ENCODE data around the gene CRIP2. TPM values are rescaled to one million over a fixed set of nuclear protein-coding genes. Genes with fewer than 3 reads are reported as not detected.

The CRIP2 gene
- total RNA-seq, 1 donor from 2014 or later, result 19.2 TPM

DNA sequence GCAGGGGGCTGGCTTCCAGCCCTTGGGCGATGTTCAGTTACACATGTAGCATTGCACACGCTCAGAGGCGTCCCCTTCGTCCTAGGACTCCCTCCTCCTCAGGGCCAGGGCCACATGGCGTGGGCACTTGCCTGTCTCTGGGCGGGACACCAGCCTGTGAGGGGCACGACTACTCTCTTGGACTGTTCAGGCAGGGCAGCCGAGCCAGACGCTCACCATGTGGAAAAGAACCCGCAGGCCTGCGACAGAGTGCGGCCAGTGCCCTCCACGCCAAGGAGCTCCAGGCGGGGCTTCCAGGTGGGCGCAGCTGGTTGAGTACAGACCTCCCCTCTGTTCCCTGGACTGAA lies 34.1 kb upstream of the CRIP2 start:
- Mint-ChIP-seq H3K9me3 (peaks cover 6% of the 10 kb centered on the region), H3K4me1 (no peaks in the 10 kb centered on the region), H3K4me3 (no peak overlapping the region), H3K27me3 (ENCODE audit: low read depth) (no peaks in the 10 kb centered on the region), H3K27ac (no peak overlapping the region), H3K36me3 (peaks cover 8% of the 10 kb centered on the region)
- TF ChIP-seq, protein P1, sequence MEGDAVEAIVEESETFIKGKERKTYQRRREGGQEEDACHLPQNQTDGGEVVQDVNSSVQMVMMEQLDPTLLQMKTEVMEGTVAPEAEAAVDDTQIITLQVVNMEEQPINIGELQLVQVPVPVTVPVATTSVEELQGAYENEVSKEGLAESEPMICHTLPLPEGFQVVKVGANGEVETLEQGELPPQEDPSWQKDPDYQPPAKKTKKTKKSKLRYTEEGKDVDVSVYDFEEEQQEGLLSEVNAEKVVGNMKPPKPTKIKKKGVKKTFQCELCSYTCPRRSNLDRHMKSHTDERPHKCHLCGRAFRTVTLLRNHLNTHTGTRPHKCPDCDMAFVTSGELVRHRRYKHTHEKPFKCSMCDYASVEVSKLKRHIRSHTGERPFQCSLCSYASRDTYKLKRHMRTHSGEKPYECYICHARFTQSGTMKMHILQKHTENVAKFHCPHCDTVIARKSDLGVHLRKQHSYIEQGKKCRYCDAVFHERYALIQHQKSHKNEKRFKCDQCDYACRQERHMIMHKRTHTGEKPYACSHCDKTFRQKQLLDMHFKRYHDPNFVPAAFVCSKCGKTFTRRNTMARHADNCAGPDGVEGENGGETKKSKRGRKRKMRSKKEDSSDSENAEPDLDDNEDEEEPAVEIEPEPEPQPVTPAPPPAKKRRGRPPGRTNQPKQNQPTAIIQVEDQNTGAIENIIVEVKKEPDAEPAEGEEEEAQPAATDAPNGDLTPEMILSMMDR (IDR thresholded peaks at IDR 0.05; ENCODE audit: unreplicated experiment), result no peak
- no peak for DNase-seq (ENCODE audit: low spot score in 2 of 2, unreplicated experiment in 2 of 2)

DNA sequence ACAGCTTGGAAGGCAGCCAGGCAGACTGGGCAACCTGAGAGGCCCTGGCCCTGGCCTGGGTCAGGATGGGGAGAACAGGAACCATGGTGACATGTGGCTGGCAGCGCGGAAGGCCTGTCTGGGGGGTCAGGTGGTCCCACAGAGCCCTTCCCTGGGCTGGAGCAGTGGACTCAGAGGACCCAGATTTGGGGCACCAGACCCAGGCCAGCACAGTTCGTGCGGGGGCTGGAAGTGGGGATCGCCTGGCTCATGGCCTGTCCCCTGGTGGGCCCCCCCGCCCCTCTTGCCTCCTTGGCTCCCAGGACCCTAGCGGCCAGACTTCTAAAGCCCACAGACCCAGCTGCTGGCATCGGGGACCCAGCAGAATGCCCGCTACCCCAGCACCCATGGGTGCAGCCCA lies 33.6 kb upstream of the CRIP2 start:
- Mint-ChIP-seq H3K27ac (no peak overlapping the region), H3K36me3 (peaks cover 5% of the 10 kb centered on the region), H3K4me3 (no peak overlapping the region), H3K27me3 (ENCODE audit: low read depth) (no peaks in the 10 kb centered on the region), H3K9me3 (peaks cover 4% of the 10 kb centered on the region), H3K4me1 (no peaks in the 10 kb centered on the region)
- DNase-seq (ENCODE audit: low spot score in 2 of 2, unreplicated experiment in 2 of 2), result no peak
- TF ChIP-seq, protein P1 (IDR thresholded peaks at IDR 0.05; ENCODE audit: unreplicated experiment), result no peak

DNA sequence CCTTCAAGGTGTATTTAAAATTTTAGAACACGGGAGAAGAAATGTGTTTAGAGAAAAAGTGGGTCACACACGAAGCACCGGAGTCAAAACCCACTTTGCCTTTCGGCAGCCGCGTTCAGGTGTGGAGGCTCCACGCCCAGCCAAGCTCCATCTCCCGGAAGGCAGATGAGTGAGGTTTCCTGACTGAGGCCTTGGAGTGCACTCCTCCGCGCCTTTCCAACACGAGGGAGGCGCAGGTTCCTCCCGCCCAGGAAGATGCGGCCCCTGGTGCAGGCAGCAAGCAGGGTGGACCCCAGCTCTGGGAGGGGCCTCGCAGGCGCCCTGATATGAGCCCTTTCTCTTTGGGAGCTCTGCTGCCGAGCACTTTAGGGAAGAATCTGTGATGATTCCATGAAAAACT lies 32.5 kb upstream of the CRIP2 start:
- TF ChIP-seq, protein P1 (IDR thresholded peaks at IDR 0.05; ENCODE audit: unreplicated experiment), result no peak

DNA sequence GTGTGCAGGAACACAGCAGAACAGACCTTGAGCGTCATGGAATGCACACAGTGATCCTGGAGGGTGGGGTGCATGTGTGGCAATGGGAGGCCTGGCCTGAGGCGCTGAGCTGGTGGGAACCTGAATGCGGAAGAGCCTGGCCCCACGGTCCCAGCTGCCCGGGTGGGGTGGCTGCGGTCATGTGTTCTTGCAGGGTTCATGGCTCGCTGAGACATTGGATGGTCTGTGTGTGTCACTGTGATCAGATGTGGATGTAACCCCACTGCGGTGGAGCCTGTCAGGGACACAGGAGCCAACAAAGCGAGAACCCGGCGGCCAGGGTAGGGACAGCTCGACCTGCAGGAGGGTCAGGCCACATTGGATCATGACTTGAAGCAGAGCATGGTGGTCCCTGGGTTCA lies 31.8 kb upstream of the CRIP2 start:
- H3K27me3 Mint-ChIP-seq (ENCODE audit: low read depth), result no peaks in the 10 kb centered on the region
- H3K4me3 Mint-ChIP-seq, result no peak overlapping the region
- H3K4me1 Mint-ChIP-seq, result no peaks in the 10 kb centered on the region
- H3K9me3 Mint-ChIP-seq, result no peaks in the 10 kb centered on the region
- DNase-seq (ENCODE audit: low spot score in 2 of 2, unreplicated experiment in 2 of 2), result no peak
- TF ChIP-seq, protein P1 (IDR thresholded peaks at IDR 0.05; ENCODE audit: unreplicated experiment), result no peak
- peaks cover 2% of the 10 kb centered on the region for H3K36me3 Mint-ChIP-seq
- no peak overlapping the region for H3K27ac Mint-ChIP-seq

More for the DNA sequence above, 32.5 kb upstream of the CRIP2 start:
- no peak overlapping the region for H3K4me3 Mint-ChIP-seq
- no peaks in the 10 kb centered on the region for H3K27me3 Mint-ChIP-seq (ENCODE audit: low read depth)
- DNase-seq (ENCODE audit: low spot score in 2 of 2, unreplicated experiment in 2 of 2), result no peak
- no peaks in the 10 kb centered on the region for H3K9me3 Mint-ChIP-seq
- H3K4me1 Mint-ChIP-seq, result no peaks in the 10 kb centered on the region
- H3K36me3 Mint-ChIP-seq, result peaks cover 2% of the 10 kb centered on the region
- H3K27ac Mint-ChIP-seq, result no peak overlapping the region

DNA sequence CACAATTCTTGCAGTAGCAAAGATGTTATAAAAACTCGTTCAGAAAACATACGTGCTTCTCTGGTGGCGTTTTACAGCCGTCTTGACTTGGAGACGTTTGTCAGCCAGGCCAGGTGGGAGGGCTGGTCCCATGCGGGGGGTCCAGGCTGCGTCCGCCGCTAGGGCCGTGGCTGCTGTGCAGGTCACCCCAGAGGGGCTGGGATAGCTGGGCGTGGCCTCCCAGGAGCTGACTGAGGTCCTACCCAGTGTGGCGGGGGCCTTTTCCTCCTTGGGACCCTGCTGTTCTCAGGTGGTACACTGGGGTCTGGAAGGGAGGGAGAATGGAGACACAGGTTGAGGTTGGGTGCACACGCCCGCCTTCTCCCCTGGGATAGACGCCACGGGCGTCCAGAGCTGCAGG lies 29.8 kb upstream of the CRIP2 start:
- no peaks in the 10 kb centered on the region for H3K27me3 Mint-ChIP-seq (ENCODE audit: low read depth)
- H3K4me3 Mint-ChIP-seq, result no peak overlapping the region
- no peak for DNase-seq (ENCODE audit: low spot score in 2 of 2, unreplicated experiment in 2 of 2)
- peaks cover 2% of the 10 kb centered on the region for H3K36me3 Mint-ChIP-seq
- TF ChIP-seq, protein P1 (IDR thresholded peaks at IDR 0.05; ENCODE audit: unreplicated experiment), result no peak
- no peak overlapping the region for H3K27ac Mint-ChIP-seq
- no peaks in the 10 kb centered on the region for H3K4me1 Mint-ChIP-seq
- no peaks in the 10 kb centered on the region for H3K9me3 Mint-ChIP-seq

DNA sequence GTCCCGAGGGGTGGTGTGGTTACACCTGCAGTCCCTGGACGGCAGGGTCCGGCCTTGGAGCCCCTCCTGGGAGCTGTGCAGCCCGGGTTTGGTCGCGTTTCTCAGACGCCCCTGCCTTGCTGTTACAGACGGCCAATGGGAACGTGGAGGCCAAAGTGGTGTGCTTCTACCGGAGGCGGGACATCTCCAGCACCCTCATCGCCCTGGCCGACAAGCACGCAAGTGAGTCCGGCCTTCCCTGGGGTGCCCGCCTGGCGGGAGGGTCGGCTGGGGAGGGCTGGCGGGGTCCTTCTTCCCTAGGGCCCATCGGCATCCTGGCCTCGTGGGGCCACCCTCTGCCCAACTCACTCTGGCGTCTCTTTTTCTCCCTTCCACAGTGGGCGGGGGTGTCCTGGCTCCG lies 29.3 kb upstream of the CRIP2 start:
- TF ChIP-seq, protein P1 (IDR thresholded peaks at IDR 0.05; ENCODE audit: unreplicated experiment), result no peak
- H3K4me1 Mint-ChIP-seq, result no peaks in the 10 kb centered on the region
- peaks cover 2% of the 10 kb centered on the region for H3K36me3 Mint-ChIP-seq
- no peaks in the 10 kb centered on the region for H3K27me3 Mint-ChIP-seq (ENCODE audit: low read depth)
- DNase-seq (ENCODE audit: low spot score in 2 of 2, unreplicated experiment in 2 of 2), result no peak
- H3K9me3 Mint-ChIP-seq, result no peaks in the 10 kb centered on the region
- H3K27ac Mint-ChIP-seq, result no peak overlapping the region
- H3K4me3 Mint-ChIP-seq, result no peak overlapping the region

Measured in mesothelial cell of epicardium (in vitro differentiated cells).